ENCODE results near the gene NSD2.

The NSD2 gene

DNA sequence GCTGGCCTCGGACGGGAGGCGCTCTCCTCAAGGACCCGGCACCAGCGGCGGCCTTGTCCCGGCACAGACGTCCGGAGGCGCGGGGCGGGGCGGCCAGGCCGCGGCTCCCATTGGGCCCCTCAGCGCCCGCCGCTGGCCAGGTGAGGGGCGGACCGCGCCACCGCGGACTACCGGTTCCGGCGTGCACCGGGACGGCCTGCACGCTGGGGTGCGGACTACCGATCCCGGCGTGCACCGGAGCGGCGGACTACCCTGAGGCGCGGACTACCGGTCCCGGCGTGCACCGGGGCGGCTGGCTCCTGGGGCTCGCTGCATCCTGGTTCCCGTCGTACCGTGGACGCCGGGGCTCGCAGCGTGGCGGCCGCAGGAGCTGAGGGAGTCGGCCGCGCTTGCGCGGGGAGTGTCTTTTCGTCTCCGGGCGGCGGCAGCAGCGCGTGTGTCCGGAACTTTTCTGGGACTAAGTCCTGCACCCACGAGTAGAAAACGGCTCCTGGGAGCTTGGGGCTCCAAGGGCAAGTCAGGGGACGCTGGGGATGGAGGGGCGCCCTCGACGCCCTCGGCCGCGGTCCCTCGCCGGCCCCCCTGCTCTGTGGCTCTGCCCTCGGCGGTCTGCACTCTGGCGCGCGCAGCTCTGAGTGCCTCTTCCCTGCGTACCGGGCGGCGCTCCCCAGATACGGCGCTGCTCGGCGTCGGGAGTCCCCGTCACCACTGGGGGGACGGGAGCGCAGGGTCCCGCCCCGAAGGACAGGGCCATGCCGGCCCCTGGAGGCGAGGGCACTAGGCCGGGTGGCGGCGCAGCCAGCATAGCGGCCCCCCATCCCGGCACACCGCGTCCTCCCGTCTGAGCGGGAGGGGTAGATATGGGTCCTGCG, 14.9 kb upstream of the NSD2 start, which contains the start of gene LETM1 (continued):
- no peak for TF ChIP-seq ZNF311 (tag by site-specific recombination; IDR thresholded peaks at IDR 0.05; ENCODE audit: borderline replicate concordance)
- TF ChIP-seq ZNF624 (tag by site-specific recombination; IDR thresholded peaks at IDR 0.05) = no peak
- TF ChIP-seq ZNF626 (tag by site-specific recombination; IDR thresholded peaks at IDR 0.05) = no peak
- TF ChIP-seq ZSCAN30 (tag by site-specific recombination; IDR thresholded peaks at IDR 0.05) = no peak
- no peak for TF ChIP-seq ZNF747 (tag by site-specific recombination; IDR thresholded peaks at IDR 0.05)
- TF ChIP-seq, protein P1, sequence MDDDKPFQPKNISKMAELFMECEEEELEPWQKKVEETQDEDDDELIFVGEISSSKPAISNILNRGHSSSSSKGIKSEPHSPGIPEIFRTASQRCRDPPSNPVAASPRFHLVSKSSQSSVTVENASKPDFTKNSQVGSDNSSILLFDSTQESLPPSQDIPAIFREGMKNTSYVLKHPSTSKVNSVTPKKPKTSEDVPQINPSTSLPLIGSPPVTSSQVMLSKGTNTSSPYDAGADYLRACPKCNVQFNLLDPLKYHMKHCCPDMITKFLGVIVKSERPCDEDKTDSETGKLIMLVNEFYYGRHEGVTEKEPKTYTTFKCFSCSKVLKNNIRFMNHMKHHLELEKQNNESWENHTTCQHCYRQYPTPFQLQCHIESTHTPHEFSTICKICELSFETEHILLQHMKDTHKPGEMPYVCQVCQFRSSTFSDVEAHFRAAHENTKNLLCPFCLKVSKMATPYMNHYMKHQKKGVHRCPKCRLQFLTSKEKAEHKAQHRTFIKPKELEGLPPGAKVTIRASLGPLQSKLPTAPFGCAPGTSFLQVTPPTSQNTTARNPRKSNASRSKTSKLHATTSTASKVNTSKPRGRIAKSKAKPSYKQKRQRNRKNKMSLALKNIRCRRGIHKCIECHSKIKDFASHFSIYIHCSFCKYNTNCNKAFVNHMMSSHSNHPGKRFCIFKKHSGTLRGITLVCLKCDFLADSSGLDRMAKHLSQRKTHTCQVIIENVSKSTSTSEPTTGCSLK (tag by site-specific recombination; IDR thresholded peaks at IDR 0.05) = no peak
- TF ChIP-seq ZNF843 (tag by site-specific recombination; IDR thresholded peaks at IDR 0.05) = peak; percentile 44; the same call in 1 of the 2 replicates
- no peak for TF ChIP-seq ZBTB1 (tag by site-specific recombination; IDR thresholded peaks at IDR 0.05)
- TF ChIP-seq, protein P2, sequence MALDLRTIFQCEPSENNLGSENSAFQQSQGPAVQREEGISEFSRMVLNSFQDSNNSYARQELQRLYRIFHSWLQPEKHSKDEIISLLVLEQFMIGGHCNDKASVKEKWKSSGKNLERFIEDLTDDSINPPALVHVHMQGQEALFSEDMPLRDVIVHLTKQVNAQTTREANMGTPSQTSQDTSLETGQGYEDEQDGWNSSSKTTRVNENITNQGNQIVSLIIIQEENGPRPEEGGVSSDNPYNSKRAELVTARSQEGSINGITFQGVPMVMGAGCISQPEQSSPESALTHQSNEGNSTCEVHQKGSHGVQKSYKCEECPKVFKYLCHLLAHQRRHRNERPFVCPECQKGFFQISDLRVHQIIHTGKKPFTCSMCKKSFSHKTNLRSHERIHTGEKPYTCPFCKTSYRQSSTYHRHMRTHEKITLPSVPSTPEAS (tag by site-specific recombination; IDR thresholded peaks at IDR 0.05) = no peak
- no peak for TF ChIP-seq ZFP3 (tag by site-specific recombination; IDR thresholded peaks at IDR 0.05; ENCODE audit: low read depth)
- 0 out of 2 replicates have a peak, but pooled peaks have one; percentile 69 for TF ChIP-seq ZNF561 (tag by site-specific recombination; IDR thresholded peaks at IDR 0.05; ENCODE audit: borderline replicate concordance)
- no peak for TF ChIP-seq ZNF16 (tag by site-specific recombination; IDR thresholded peaks at IDR 0.05; ENCODE audit: low read depth)
- TF ChIP-seq, protein P3, sequence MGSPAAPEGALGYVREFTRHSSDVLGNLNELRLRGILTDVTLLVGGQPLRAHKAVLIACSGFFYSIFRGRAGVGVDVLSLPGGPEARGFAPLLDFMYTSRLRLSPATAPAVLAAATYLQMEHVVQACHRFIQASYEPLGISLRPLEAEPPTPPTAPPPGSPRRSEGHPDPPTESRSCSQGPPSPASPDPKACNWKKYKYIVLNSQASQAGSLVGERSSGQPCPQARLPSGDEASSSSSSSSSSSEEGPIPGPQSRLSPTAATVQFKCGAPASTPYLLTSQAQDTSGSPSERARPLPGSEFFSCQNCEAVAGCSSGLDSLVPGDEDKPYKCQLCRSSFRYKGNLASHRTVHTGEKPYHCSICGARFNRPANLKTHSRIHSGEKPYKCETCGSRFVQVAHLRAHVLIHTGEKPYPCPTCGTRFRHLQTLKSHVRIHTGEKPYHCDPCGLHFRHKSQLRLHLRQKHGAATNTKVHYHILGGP (tag by site-specific recombination; IDR thresholded peaks at IDR 0.05) = no peak
- TF ChIP-seq GLIS1 (tag by site-specific recombination; IDR thresholded peaks at IDR 0.05) = peak; percentile 57
- TF ChIP-seq GLI4 (tag by site-specific recombination; IDR thresholded peaks at IDR 0.05) = no peak
- peak; percentile 51; the same call in 1 of the 2 replicates for TF ChIP-seq ZFP69B (tag by site-specific recombination; IDR thresholded peaks at IDR 0.05)
- TF ChIP-seq EGR2 (tag by site-specific recombination; IDR thresholded peaks at IDR 0.05; ENCODE audit: low read depth) = no peak
- TF ChIP-seq ZNF544 (tag by site-specific recombination; IDR thresholded peaks at IDR 0.05) = no peak
- no peak for TF ChIP-seq ZNF266 (tag by site-specific recombination; IDR thresholded peaks at IDR 0.05; ENCODE audit: low read depth)
- TF ChIP-seq WT1 (tag by site-specific recombination; IDR thresholded peaks at IDR 0.05) = no peak
- no peak; the same call in 1 of the 2 replicates for TF ChIP-seq ZNF10 (tag by site-specific recombination; IDR thresholded peaks at IDR 0.05)
- no peak for TF ChIP-seq ZNF248 (tag by site-specific recombination; IDR thresholded peaks at IDR 0.05)
- TF ChIP-seq ZNF701 (tag by site-specific recombination; IDR thresholded peaks at IDR 0.05) = no peak
- TF ChIP-seq, protein P4, sequence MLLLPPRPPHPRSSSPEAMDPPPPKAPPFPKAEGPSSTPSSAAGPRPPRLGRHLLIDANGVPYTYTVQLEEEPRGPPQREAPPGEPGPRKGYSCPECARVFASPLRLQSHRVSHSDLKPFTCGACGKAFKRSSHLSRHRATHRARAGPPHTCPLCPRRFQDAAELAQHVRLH (tag by site-specific recombination; IDR thresholded peaks at IDR 0.05) = peak; percentile 87
- TF ChIP-seq ZNF585B (tag by site-specific recombination; IDR thresholded peaks at IDR 0.05) = no peak
- TF ChIP-seq, protein P5, sequence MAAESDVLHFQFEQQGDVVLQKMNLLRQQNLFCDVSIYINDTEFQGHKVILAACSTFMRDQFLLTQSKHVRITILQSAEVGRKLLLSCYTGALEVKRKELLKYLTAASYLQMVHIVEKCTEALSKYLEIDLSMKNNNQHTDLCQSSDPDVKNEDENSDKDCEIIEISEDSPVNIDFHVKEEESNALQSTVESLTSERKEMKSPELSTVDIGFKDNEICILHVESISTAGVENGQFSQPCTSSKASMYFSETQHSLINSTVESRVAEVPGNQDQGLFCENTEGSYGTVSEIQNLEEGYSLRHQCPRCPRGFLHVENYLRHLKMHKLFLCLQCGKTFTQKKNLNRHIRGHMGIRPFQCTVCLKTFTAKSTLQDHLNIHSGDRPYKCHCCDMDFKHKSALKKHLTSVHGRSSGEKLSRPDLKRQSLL (tag by site-specific recombination; IDR thresholded peaks at IDR 0.05) = 0 out of 2 replicates have a peak, but pooled peaks have one; percentile 8
- peak; percentile 42 for TF ChIP-seq GLIS2 (tag by site-specific recombination; IDR thresholded peaks at IDR 0.05)
- TF ChIP-seq, protein P6, sequence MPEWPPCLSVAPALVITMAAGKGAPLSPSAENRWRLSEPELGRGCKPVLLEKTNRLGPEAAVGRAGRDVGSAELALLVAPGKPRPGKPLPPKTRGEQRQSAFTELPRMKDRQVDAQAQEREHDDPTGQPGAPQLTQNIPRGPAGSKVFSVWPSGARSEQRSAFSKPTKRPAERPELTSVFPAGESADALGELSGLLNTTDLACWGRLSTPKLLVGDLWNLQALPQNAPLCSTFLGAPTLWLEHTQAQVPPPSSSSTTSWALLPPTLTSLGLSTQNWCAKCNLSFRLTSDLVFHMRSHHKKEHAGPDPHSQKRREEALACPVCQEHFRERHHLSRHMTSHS (tag by site-specific recombination; IDR thresholded peaks at IDR 0.05) = no peak
- no peak for TF ChIP-seq ZNF274 (IDR thresholded peaks at IDR 0.05; ENCODE audit: low read length)
- no peak for TF ChIP-seq ZNF274 (tag by site-specific recombination; IDR thresholded peaks at IDR 0.05; ENCODE audit: borderline replicate concordance)
- no peak for TF ChIP-seq ZFHX2 (tag by site-specific recombination; conservative IDR thresholded peaks at IDR 0.05)
- no peak for TF ChIP-seq ZNF48 (tag by site-specific recombination; IDR thresholded peaks at IDR 0.05)
- no peak for TF ChIP-seq ZSCAN23 (tag by site-specific recombination; IDR thresholded peaks at IDR 0.05)
- 0 out of 2 replicates have a peak, but pooled peaks have one; percentile 8 for TF ChIP-seq KLF1 (tag by site-specific recombination; IDR thresholded peaks at IDR 0.05)
- TF ChIP-seq ZNF394 (tag by site-specific recombination; IDR thresholded peaks at IDR 0.05; ENCODE audit: borderline replicate concordance) = no peak
